Suprapubic skin (tissue), 4 donors: ENCODE results near the gene CADPS2.

Source experiments
- CTCF ChIP-seq, 2 donors: fragments of 200-600 bp in 1 of 2; fragments of 450-650 bp in 1 of 2; sonication (generic) in 1 of 2; IDR thresholded peaks; one replicate each; pipeline ENCODE4 v1.5.1; 2016 to 2019; ENCODE audit warnings: antibody characterized with exemption in 2 of 2, mild to moderate bottlenecking in 1 of 2, moderate library complexity in 1 of 2
- EP300 ChIP-seq: sonication (generic); formaldehyde crosslinking; IDR thresholded peaks from one replicate; pipeline ENCODE4 v1.6.1; 2017; ENCODE audit warnings: antibody characterized with exemption
- POLR2AphosphoS5 ChIP-seq, 3 donors: sonication (generic); formaldehyde crosslinking; IDR thresholded peaks; one replicate each; pipeline ENCODE4 v1.6.1; 2017; ENCODE audit warnings: antibody characterized with exemption in 3 of 3

GRCh38 chr7:122305475-122306319 lies 580.6 kb downstream of the CADPS2 start:
- TF ChIP-seq POLR2AphosphoS5 (IDR thresholded peaks at IDR 0.05) (no peak), CTCF (IDR thresholded peaks at IDR 0.05) (no peak), EP300 (no peak)
